Spleen (tissue), 11 donors: ENCODE results near the gene CD40. TPM values are rescaled to one million over a fixed set of nuclear protein-coding genes. Genes with fewer than 3 reads are reported as not detected.
A peak's percentile ranks its signal among the peaks of the same experiment; 100 is the strongest.

Source experiments
- DNase-seq: peaks from one replicate; pipeline ENCODE4 v3.0.0-alpha.2; 2020
- H3K27ac ChIP-seq, 8 donors: fragments of 200-600 bp; sonication (generic) in 7 of 8; 1 replicate in 4 of 8; 2 replicates in 4 of 8; pipeline versions ENCODE4 v1.5.0 to v1.8.0; 2016 to 2021; ENCODE audit warnings: inconsistent platforms in 4 of 8, mild to moderate bottlenecking in 4 of 8, moderate library complexity in 1 of 8
- H3K27me3 ChIP-seq, 7 donors: fragments of 200-600 bp; sonication (generic) in 6 of 7; replicated peaks in 1 of 7; 1 replicate in 4 of 7; 2 replicates in 3 of 7; pipeline versions ENCODE4 v1.5.0 to v1.8.0; 2016 to 2021; ENCODE audit warnings: inconsistent platforms in 3 of 7, mild to moderate bottlenecking in 1 of 7
- H3K36me3 ChIP-seq, 6 donors: fragments of 200-600 bp; sonication (generic) in 5 of 6; 1 replicate in 4 of 6; 2 replicates in 2 of 6; pipeline versions ENCODE4 v1.5.0 to v1.8.0; 2016 to 2021; ENCODE audit warnings: inconsistent platforms in 2 of 6
- H3K4me1 ChIP-seq, 6 donors: fragments of 200-600 bp; sonication (generic) in 5 of 6; 1 replicate in 3 of 6; 2 replicates in 3 of 6; pipeline versions ENCODE4 v1.5.0 to v1.8.0; 2016 to 2021; ENCODE audit warnings: inconsistent platforms in 3 of 6
- H3K4me3 ChIP-seq, 8 donors: fragments of 200-600 bp; sonication (generic) in 7 of 8; 1 replicate in 4 of 8; 2 replicates in 4 of 8; pipeline versions ENCODE4 v1.5.0 to v1.8.0; 2016 to 2021; ENCODE audit warnings: inconsistent platforms in 4 of 8, mild to moderate bottlenecking in 4 of 8, moderate library complexity in 2 of 8
- H3K9me3 ChIP-seq, 8 donors: fragments of 200-600 bp; sonication (generic) in 7 of 8; 1 replicate in 4 of 8; 2 replicates in 4 of 8; pipeline versions ENCODE4 v1.5.0 to v1.8.0; 2016 to 2021; ENCODE audit warnings: inconsistent platforms in 4 of 8
- POLR2A ChIP-seq, 3 donors: fragments of 450-650 bp; IDR thresholded peaks; one replicate each; pipeline ENCODE4 v1.5.1; 2017; ENCODE audit warnings: antibody characterized with exemption in 3 of 3, mild to moderate bottlenecking in 1 of 3
- POLR2AphosphoS5 ChIP-seq, 3 donors: sonication (generic); formaldehyde crosslinking; IDR thresholded peaks; one replicate each; pipeline ENCODE4 v1.5.1; 2017; ENCODE audit warnings: antibody characterized with exemption in 3 of 3
- WGBS, 5 donors: extraction: QIAGEN DNeasy Blood & Tissue Kit in 3 of 5; methylation state at CpG; one replicate each; pipeline versions ENCODE4 v1.1.5 to v1.1.7; 2013 to 2018; 5-methylcytosine and 5-hydroxymethylcytosine counted together
- intact Hi-C: fragments of 100-400 bp; cut with DNase I; formaldehyde crosslinking; loops from one replicate; pipeline ENCODE4 v1.15.0; 2023; ENCODE audit warnings: low total_unique reads
- polyA plus RNA-seq, 3 donors: library from polyadenylated mRNA; stranded (reverse); fragments of 200-250 nt; gene quantifications; one replicate each; pipeline ENCODE4 v1.2.1, GENCODE V29; 2013
- total RNA-seq, 7 donors: library from RNA; depleted of rRNA in 3 of 7; stranded (reverse); fragments of >200 nt in 3 of 7; fragmentation: NEBNext Ultra II Directional in 4 of 7; extraction: Animal tissue kit (Norgen Biotek cat#: 25700) in 4 of 7; gene quantifications; one replicate each; pipeline versions ENCODE4 v1.1.0 to v1.2.1, GENCODE V29; 2016 to 2021
- TF ChIP-seq, protein P1 (sequence below), 11 experiments: fragments of 200-600 bp in 7 of 11; fragments of 450-650 bp in 4 of 11; sonication (generic) in 4 of 11; IDR thresholded peaks in 8 of 11; conservative IDR thresholded peaks in 3 of 11; 1 replicate in 7 of 11; 2 replicates in 4 of 11; pipeline versions ENCODE4 v1.4.0 to v1.8.0; 2016 to 2021; ENCODE audit warnings: antibody characterized with exemption in 11 of 11, inconsistent platforms in 4 of 11, mild to moderate bottlenecking in 1 of 11
- donor health status: healthy with polysubstance abuse.
- donor health status: DM: no; HTN: no; CAD: no; lungs with moderate emphysema.
- donor health status: DM: no; HTN: no; CAD: no.
- donor health status: Bipolar disorder and iron deficiency.
- donor health status: healthy.
- donor health status: DM: no; HTN: no; CAD: no.
- donor health status: DM: yes; HTN: yes; CAD: no.

The CD40 gene
- total and polyA plus RNA-seq, 10 donors = 30.7 to 108 (median 52.9) TPM

DNA sequence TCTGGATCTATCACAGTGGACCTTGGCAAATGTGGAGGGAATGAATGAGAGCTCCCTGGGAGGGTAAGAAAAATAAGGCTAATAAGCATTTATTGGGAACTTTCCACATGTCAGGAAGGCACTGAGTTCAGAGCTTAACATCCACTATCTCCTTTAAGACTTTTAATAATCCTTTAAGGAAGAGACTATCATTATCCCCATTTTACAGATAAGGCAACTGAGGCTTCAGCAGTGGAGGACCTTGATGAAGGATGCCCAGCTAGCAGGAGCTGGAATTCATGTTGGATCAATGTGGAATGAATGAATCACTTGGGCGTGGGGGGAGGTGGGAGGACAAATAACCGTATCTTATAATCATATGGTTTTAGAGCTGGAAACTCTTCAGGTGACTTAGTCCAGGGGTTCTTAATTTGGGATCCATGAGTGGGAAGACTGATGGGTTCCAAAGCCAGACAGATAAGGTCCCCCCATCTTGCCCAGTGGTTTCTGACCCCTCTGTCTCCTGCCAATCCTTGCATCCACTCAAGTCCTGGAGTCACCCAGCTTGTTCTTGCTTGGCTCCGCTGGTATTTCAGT lies 54.9 kb downstream of the CD40 start:
- Histone ChIP-seq H3K4me3 (no peak overlapping the region), H3K27ac (no peak overlapping the region), H3K27me3 (peaks cover 5 to 87% (median 32%) of the 10 kb centered on the region in 7 donors), H3K36me3 (no peaks in the 10 kb centered on the region), H3K9me3 (no peaks in the 10 kb centered on the region), H3K4me1 (peaks cover 0 to 10% (median 6%) of the 10 kb centered on the region in 6 donors)
- 63 to 79% (median 73%) methylated on average over 3 of the region's 3 CpGs for WGBS, 5 donors
- intact Hi-C loops = loop anchor here (5.0 kb wide), 1 partner anchor 151 kb away; no protein-coding TSS in a partner anchor
- TF ChIP-seq POLR2AphosphoS5 (IDR thresholded peaks at IDR 0.05) (no peak), POLR2A (IDR thresholded peaks at IDR 0.05) (no peak)
- TF ChIP-seq, protein P1, sequence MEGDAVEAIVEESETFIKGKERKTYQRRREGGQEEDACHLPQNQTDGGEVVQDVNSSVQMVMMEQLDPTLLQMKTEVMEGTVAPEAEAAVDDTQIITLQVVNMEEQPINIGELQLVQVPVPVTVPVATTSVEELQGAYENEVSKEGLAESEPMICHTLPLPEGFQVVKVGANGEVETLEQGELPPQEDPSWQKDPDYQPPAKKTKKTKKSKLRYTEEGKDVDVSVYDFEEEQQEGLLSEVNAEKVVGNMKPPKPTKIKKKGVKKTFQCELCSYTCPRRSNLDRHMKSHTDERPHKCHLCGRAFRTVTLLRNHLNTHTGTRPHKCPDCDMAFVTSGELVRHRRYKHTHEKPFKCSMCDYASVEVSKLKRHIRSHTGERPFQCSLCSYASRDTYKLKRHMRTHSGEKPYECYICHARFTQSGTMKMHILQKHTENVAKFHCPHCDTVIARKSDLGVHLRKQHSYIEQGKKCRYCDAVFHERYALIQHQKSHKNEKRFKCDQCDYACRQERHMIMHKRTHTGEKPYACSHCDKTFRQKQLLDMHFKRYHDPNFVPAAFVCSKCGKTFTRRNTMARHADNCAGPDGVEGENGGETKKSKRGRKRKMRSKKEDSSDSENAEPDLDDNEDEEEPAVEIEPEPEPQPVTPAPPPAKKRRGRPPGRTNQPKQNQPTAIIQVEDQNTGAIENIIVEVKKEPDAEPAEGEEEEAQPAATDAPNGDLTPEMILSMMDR (IDR thresholded peaks at IDR 0.05 in 8 of 11, conservative IDR thresholded peaks at IDR 0.05 in 3 of 11) = no peak
- DNase-seq = no peak

DNA sequence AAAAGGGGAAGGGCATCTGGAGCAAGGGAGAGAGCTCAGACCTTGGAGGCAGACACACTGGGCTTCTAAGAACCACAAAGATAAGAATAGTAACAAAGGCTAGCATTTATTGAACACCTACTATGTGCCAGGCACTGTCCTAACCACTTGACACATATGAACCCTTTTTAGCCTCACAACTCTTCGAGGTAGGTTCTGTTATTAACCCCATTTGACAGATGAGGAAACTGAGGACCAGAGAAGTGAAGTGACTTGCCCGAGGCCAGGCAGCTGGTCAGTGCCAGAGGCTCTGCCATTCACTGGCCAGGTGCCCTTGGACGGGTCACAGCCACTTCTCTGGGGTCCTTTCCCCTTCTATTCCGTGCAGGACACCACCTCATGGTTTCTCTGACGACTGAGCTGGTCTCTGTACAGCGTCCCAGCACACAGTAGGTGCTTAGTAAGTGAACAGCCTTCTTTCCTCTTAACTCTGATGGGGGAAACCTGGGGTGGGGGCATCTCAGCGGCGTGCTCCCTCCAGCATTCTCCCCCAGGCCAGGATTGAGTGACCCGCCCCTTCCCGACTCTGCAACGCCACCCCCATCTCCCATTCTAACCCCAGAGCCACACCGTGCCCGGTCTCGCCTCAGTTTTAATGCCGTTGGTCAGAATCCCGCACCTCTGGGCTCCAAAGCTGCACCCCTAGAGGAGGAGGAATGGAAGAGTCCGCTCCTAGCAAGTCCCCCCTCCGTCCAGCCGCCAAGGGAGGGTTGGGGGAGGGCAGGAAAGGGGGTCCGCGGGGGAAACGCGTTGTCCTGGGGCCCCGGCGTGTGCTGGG lies 55.7 kb downstream of the CD40 start:
- Histone ChIP-seq H3K27ac (no peak overlapping the region), H3K4me1 (peaks cover 0 to 10% (median 6%) of the 10 kb centered on the region in 6 donors), H3K36me3 (no peaks in the 10 kb centered on the region), H3K4me3 (peak overlapping the region in 2 of 8 donors; percentile 15 to 49), H3K9me3 (no peaks in the 10 kb centered on the region), H3K27me3 (peaks cover 5 to 88% (median 32%) of the 10 kb centered on the region in 7 donors)
- intact Hi-C loops = loop anchor here (5.0 kb wide), 1 partner anchor 152 kb away; no protein-coding TSS in a partner anchor
- TF ChIP-seq POLR2AphosphoS5 (IDR thresholded peaks at IDR 0.05) = no peak
- TF ChIP-seq POLR2A (IDR thresholded peaks at IDR 0.05) = no peak
- TF ChIP-seq, protein P1 (IDR thresholded peaks at IDR 0.05 in 8 of 11, conservative IDR thresholded peaks at IDR 0.05 in 3 of 11) = no peak
- WGBS, 5 donors = 22 to 32% (median 26%) methylated on average over 21 to 25 of the region's 25 CpGs
- DNase-seq = no peak

DNA sequence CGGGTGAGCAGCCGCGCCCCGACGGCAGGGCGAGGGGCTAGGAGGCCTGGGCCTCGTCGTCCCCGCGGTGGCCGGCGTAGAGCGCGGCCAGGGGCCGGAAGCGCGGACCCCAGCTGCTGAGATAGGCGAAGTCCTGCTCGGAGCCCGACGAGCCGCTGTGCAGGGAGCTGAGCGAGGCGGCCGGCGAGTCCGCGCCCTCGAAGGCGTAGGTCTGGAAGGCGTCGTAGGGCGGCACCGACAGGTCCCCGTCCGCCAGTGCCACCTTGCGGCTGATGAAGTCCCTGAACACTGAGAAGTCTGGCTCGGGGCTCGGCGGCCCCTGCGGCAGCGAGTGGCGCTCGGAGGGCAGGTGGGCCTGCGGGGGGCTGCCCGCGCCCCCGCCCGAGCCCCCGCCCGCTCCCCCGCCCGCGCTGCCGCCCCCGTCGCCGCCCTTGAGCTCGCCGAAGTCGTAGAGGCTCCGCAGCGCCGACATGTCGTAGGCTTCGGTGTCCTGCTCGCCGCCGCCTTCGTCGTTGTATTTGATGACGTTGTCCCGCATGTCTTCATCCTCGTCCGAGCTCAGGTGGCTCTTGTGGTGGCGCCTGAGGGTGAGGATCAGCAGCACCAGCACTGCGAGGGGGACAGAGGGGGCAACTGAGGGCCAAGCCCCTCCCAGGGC lies 56.5 kb downstream of the CD40 start:
- Histone ChIP-seq H3K4me3 (peak overlapping the region in 2 of 8 donors; percentile 15 to 49), H3K4me1 (peaks cover 0 to 10% (median 6%) of the 10 kb centered on the region in 6 donors), H3K27ac (no peak overlapping the region), H3K36me3 (no peaks in the 10 kb centered on the region), H3K9me3 (no peaks in the 10 kb centered on the region), H3K27me3 (peaks cover 5 to 91% (median 32%) of the 10 kb centered on the region in 7 donors)
- peak; percentile 91 for DNase-seq
- intact Hi-C loops = loop anchor here (5.0 kb wide), 1 partner anchor 152 kb away; no protein-coding TSS in a partner anchor
- TF ChIP-seq, protein P1 (IDR thresholded peaks at IDR 0.05 in 8 of 11, conservative IDR thresholded peaks at IDR 0.05 in 3 of 11) = peak in 10 of 11 experiments; percentile 25 to 79 (median 58)
- TF ChIP-seq POLR2AphosphoS5 (IDR thresholded peaks at IDR 0.05) = peak in 2 of 3 donors; percentile 29 to 35
- TF ChIP-seq POLR2A (IDR thresholded peaks at IDR 0.05) = no peak
- 3 to 16% (median 6%) methylated on average over 29 to 77 of the region's 77 CpGs for WGBS, 5 donors
